ENCODE measurements around the gene NDST4.

Gene NDST4

GRCh38 chr4:114839986-114840385 lies 273.4 kb downstream of the NDST4 start:
- Histone ChIP-seq H3K9me3 (ENCODE audit: low read length) (no peaks in the 10 kb centered on the region), H3K4me3 (ENCODE audit: low read depth in 1 of 2, low read length in 2 of 2) (no peak overlapping the region), H3K27me3 (ENCODE audit: control insufficient read depth in 1 of 2, insufficient read depth in 2 of 2, low read length in 2 of 2) (no peaks in the 10 kb centered on the region), H3K9ac (ENCODE audit: low read length) (no peak overlapping the region), H3K27ac (ENCODE audit: low read depth, low read length) (no peak overlapping the region), H3K36me3 (ENCODE audit: insufficient read depth, low read length) (no peaks in the 10 kb centered on the region), H3K4me1 (ENCODE audit: insufficient read depth, low read length) (no peaks in the 10 kb centered on the region)

GRCh38 chr4:114830628-114831027 lies 282.8 kb downstream of the NDST4 start:
- Histone ChIP-seq H3K4me3 (ENCODE audit: low read depth in 1 of 2, low read length in 2 of 2) (no peak overlapping the region), H3K9ac (ENCODE audit: low read length) (no peak overlapping the region), H3K9me3 (ENCODE audit: low read length) (no peaks in the 10 kb centered on the region), H3K27ac (ENCODE audit: low read depth, low read length) (no peak overlapping the region), H3K4me1 (ENCODE audit: insufficient read depth, low read length) (no peaks in the 10 kb centered on the region), H3K27me3 (ENCODE audit: control insufficient read depth in 1 of 2, insufficient read depth in 2 of 2, low read length in 2 of 2) (no peaks in the 10 kb centered on the region), H3K36me3 (ENCODE audit: insufficient read depth, low read length) (no peaks in the 10 kb centered on the region)

- Histone ChIP-seq H3K9me3 (ENCODE audit: low read length) (no peaks in the 10 kb centered on the region), H3K4me3 (ENCODE audit: low read depth in 1 of 2, low read length in 2 of 2) (no peak overlapping the region), H3K27ac (ENCODE audit: low read depth, low read length) (no peak overlapping the region), H3K4me1 (ENCODE audit: insufficient read depth, low read length) (no peaks in the 10 kb centered on the region), H3K27me3 (ENCODE audit: control insufficient read depth in 1 of 2, insufficient read depth in 2 of 2, low read length in 2 of 2) (no peaks in the 10 kb centered on the region), H3K36me3 (ENCODE audit: insufficient read depth, low read length) (no peaks in the 10 kb centered on the region), H3K9ac (ENCODE audit: low read length) (no peak overlapping the region)
Observed at GRCh38 chr4:114827651-114828050, 285.8 kb downstream of the NDST4 start.

GRCh38 chr4:114815760-114816159 lies 297.7 kb downstream of the NDST4 start:
- Histone ChIP-seq H3K27me3 (ENCODE audit: control insufficient read depth in 1 of 2, insufficient read depth in 2 of 2, low read length in 2 of 2) (no peaks in the 10 kb centered on the region), H3K9me3 (ENCODE audit: low read length) (no peaks in the 10 kb centered on the region), H3K9ac (ENCODE audit: low read length) (no peak overlapping the region), H3K27ac (ENCODE audit: low read depth, low read length) (no peak overlapping the region), H3K36me3 (ENCODE audit: insufficient read depth, low read length) (no peaks in the 10 kb centered on the region), H3K4me3 (ENCODE audit: low read depth in 1 of 2, low read length in 2 of 2) (no peak overlapping the region), H3K4me1 (ENCODE audit: insufficient read depth, low read length) (no peaks in the 10 kb centered on the region)

- no peak overlapping the region for H3K4me3 ChIP-seq (ENCODE audit: low read depth in 1 of 2, low read length in 2 of 2)
- H3K36me3 ChIP-seq (ENCODE audit: insufficient read depth, low read length): no peaks in the 10 kb centered on the region
- no peaks in the 10 kb centered on the region for H3K27me3 ChIP-seq (ENCODE audit: control insufficient read depth in 1 of 2, insufficient read depth in 2 of 2, low read length in 2 of 2)
- H3K4me1 ChIP-seq (ENCODE audit: insufficient read depth, low read length): no peaks in the 10 kb centered on the region
- no peaks in the 10 kb centered on the region for H3K9me3 ChIP-seq (ENCODE audit: low read length)
- H3K27ac ChIP-seq (ENCODE audit: low read depth, low read length): no peak overlapping the region
- no peak overlapping the region for H3K9ac ChIP-seq (ENCODE audit: low read length)
Observed at GRCh38 chr4:114813961-114814360, 299.5 kb downstream of the NDST4 start.

- Histone ChIP-seq H3K9me3 (ENCODE audit: low read length) (no peaks in the 10 kb centered on the region), H3K4me3 (ENCODE audit: low read depth in 1 of 2, low read length in 2 of 2) (no peak overlapping the region), H3K27ac (ENCODE audit: low read depth, low read length) (no peak overlapping the region), H3K36me3 (ENCODE audit: insufficient read depth, low read length) (no peaks in the 10 kb centered on the region), H3K9ac (ENCODE audit: low read length) (no peak overlapping the region), H3K4me1 (ENCODE audit: insufficient read depth, low read length) (no peaks in the 10 kb centered on the region), H3K27me3 (ENCODE audit: control insufficient read depth in 1 of 2, insufficient read depth in 2 of 2, low read length in 2 of 2) (no peaks in the 10 kb centered on the region)
Observed at GRCh38 chr4:114811564-114812301, 301.7 kb downstream of the NDST4 start.

GRCh38 chr4:114807759-114808404 lies 305.5 kb downstream of the NDST4 start:
- H3K36me3 ChIP-seq (ENCODE audit: insufficient read depth, low read length): no peaks in the 10 kb centered on the region

GRCh38 chr4:114807357-114807756 lies 306.1 kb downstream of the NDST4 start:
- Histone ChIP-seq H3K4me1 (ENCODE audit: insufficient read depth, low read length) (no peaks in the 10 kb centered on the region), H3K9ac (ENCODE audit: low read length) (no peak overlapping the region), H3K9me3 (ENCODE audit: low read length) (no peaks in the 10 kb centered on the region), H3K4me3 (ENCODE audit: low read depth in 1 of 2, low read length in 2 of 2) (no peak overlapping the region), H3K36me3 (ENCODE audit: insufficient read depth, low read length) (no peaks in the 10 kb centered on the region), H3K27ac (ENCODE audit: low read depth, low read length) (no peak overlapping the region), H3K27me3 (ENCODE audit: control insufficient read depth in 1 of 2, insufficient read depth in 2 of 2, low read length in 2 of 2) (no peaks in the 10 kb centered on the region)

More at GRCh38 chr4:114807759-114808404, 305.5 kb downstream of the NDST4 start:
- H3K4me1 ChIP-seq (ENCODE audit: insufficient read depth, low read length): no peaks in the 10 kb centered on the region
- H3K9me3 ChIP-seq (ENCODE audit: low read length): no peaks in the 10 kb centered on the region
- H3K27me3 ChIP-seq (ENCODE audit: control insufficient read depth in 1 of 2, insufficient read depth in 2 of 2, low read length in 2 of 2): no peaks in the 10 kb centered on the region
- H3K9ac ChIP-seq (ENCODE audit: low read length): no peak overlapping the region
- H3K4me3 ChIP-seq (ENCODE audit: low read depth in 1 of 2, low read length in 2 of 2): no peak overlapping the region
- no peak overlapping the region for H3K27ac ChIP-seq (ENCODE audit: low read depth, low read length)

- Histone ChIP-seq H3K9me3 (ENCODE audit: low read length) (no peaks in the 10 kb centered on the region), H3K36me3 (ENCODE audit: insufficient read depth, low read length) (no peaks in the 10 kb centered on the region), H3K4me3 (ENCODE audit: low read depth in 1 of 2, low read length in 2 of 2) (no peak overlapping the region), H3K9ac (ENCODE audit: low read length) (no peak overlapping the region), H3K4me1 (ENCODE audit: insufficient read depth, low read length) (no peaks in the 10 kb centered on the region), H3K27me3 (ENCODE audit: control insufficient read depth in 1 of 2, insufficient read depth in 2 of 2, low read length in 2 of 2) (no peaks in the 10 kb centered on the region), H3K27ac (ENCODE audit: low read depth, low read length) (no peak overlapping the region)
Observed at GRCh38 chr4:114791976-114792375, 321.4 kb downstream of the NDST4 start.

GRCh38 chr4:114785570-114785969 lies 327.9 kb downstream of the NDST4 start:
- Histone ChIP-seq H3K36me3 (ENCODE audit: insufficient read depth, low read length) (no peaks in the 10 kb centered on the region), H3K27ac (ENCODE audit: low read depth, low read length) (no peak overlapping the region), H3K9ac (ENCODE audit: low read length) (no peak overlapping the region), H3K27me3 (ENCODE audit: control insufficient read depth in 1 of 2, insufficient read depth in 2 of 2, low read length in 2 of 2) (no peaks in the 10 kb centered on the region), H3K4me1 (ENCODE audit: insufficient read depth, low read length) (no peaks in the 10 kb centered on the region), H3K4me3 (ENCODE audit: low read depth in 1 of 2, low read length in 2 of 2) (no peak overlapping the region), H3K9me3 (ENCODE audit: low read length) (no peaks in the 10 kb centered on the region)

- H3K36me3 ChIP-seq (ENCODE audit: insufficient read depth, low read length): no peaks in the 10 kb centered on the region
- H3K27ac ChIP-seq (ENCODE audit: low read depth, low read length): no peak overlapping the region
- no peaks in the 10 kb centered on the region for H3K4me1 ChIP-seq (ENCODE audit: insufficient read depth, low read length)
- no peak overlapping the region for H3K4me3 ChIP-seq (ENCODE audit: low read depth in 1 of 2, low read length in 2 of 2)
- no peak overlapping the region for H3K9ac ChIP-seq (ENCODE audit: low read length)
- H3K9me3 ChIP-seq (ENCODE audit: low read length): no peaks in the 10 kb centered on the region
- H3K27me3 ChIP-seq (ENCODE audit: control insufficient read depth in 1 of 2, insufficient read depth in 2 of 2, low read length in 2 of 2): no peaks in the 10 kb centered on the region
Observed at GRCh38 chr4:114783215-114783595, 330.2 kb downstream of the NDST4 start.
